MV-4-11 (cell line): ENCODE data around the gene BRSK1.
A peak's percentile ranks its signal among the peaks of the same experiment; 100 is the strongest.

Experiments
- DNase-seq: peaks from one replicate; lab custom pipeline; 2025; lab: John Stamatoyannopoulos, UW

BRSK1 gene

DNA sequence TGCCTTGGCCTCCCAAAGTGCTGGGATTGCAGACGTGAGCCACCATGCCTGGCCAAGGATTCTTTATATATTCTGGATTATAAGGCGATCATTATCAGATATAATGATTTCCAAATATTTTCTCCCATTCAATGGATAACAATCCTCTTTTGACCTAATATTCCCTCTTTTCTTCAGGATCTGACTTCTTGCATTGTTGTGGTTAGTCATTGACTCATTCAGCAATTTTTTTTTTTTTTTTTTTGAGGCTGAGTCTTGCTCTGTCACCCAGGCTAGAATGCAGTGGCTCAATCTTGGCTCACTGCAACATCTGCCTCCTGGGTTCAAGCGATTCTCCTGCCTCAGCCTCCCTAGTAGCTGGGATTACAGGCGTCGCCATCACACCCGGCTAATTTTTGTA, 46.0 kb downstream of the BRSK1 start:
- peak; percentile 25 for DNase-seq

DNA sequence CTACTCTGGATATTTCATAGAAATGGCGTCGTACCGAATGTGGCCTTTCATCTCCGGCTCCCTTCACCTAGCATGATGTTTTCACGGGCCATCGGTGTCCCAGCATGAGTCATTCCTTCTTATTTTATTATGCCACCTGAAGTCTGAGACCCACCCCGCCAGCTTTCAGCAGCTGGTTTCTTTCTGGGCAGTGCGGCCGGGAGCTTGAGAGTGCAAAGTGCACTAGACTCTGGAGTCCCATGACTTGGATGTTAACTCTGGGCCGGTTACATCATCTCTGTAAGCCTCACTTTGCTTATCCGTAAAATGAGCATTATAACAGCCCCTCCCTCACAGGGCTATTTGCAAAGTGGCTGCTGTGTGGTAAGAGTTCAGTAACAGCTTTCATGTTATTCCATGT, 50.1 kb downstream of the BRSK1 start:
- DNase-seq: peak; percentile 29

DNA sequence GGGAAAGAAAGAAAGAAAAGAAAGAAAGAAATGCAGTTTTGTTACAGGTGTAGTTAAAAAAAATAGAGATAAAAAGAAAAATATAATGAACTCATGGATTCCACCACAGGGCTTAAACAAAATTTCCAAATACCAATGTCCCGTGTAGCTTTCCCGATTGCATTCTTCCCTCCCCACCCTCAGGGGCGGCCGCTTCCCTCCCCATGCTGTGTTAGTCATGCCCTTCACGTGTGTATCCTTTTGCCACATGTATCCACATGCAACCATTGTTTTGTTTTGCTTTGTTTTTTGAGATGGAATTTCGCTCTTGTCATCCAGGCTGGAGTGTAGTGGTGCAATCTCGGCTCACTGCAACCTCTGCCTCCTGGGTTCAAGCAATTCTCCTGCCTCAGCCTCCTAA, 52.3 kb downstream of the BRSK1 start:
- no peak for DNase-seq

DNA sequence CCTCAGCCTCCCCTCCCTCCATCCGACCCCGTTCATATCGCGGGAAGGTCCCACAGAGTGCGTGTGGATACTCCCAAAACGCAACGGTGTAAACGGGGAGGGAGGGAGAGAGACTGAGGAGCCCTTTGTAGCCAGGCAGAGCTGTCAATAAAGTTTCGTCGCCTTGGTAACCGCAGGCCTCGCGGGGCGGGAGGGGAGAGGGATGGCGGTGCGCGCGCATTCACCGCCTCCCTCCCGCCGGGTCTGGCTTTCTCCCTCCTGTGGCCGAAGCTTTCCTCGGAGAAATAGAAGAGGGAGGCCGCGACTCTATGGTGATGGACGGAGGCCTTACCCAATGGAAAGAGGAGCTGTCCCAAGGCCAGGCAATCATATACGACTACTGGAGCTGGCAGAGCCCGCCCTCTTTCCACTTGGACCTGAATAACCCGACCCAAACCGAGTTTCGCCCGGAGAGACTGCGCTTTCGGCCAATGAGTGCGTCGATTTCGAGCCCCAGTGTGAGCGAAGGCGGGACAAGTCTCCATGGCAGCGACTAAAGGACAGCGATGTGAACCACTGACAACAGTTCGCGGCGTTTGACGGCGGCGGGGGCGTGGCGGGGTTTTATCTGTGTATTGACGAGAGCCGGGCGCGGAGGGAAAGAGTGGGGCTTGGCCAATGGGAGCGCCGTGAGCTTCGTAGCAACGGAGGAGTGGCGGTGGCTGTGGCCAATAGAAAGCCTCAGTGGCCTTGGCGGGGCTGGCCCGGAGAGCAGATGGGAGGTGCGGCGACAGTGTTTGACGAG, 55.5 kb downstream of the BRSK1 start, which contains the start of gene KMT5C:
TSS of gene KMT5C (plus strand) at position 772 of the 784 bp plus-strand sequence. CDS start 2,061 bp downstream, outside the sequence.
- peak; percentile 100 for DNase-seq

DNA sequence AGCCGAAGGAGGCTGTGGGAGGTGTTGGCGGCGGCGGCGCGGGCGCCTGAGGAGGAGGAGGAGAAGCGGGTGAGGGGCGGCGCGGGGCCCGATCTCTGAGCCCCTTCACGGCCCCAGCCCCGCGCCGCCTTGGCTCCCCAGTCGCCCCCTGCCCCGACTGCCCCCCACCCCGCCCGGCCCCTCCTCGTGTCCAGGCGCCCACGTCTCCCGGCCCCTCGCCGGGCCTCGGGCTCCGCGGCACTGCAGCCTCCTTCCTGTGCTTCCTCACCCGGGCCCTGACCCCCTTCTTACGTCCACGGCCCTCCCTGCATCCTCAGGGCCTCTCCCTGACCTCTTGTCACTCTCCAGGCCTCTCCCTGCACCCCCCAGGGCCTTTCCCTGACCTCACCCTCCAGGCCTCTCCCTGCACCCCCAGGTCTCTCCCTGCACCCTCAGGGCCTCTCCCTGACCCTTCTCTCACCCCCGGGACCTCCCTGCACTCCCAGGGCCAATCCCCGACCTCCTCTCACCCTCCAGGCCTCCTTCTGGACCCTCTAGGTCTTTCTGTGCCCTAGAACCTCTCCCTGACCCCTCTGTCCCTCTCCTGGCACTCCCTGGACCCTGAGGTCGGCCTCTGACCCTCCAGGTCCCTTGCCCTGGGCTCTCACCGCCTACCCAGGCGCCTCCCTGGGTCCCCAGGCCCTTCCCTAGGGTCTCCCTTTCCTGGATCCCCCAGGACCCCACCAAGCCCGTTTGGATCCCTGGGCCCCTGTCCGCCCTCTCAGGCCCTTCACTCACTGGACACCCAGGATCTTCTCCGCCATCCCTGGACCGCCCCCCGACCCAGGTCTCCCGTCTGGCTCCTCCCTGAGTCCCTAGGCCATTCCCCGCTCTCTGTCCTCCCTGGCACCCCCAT, 56.3 kb downstream of the BRSK1 start:
- no peak for DNase-seq

DNA sequence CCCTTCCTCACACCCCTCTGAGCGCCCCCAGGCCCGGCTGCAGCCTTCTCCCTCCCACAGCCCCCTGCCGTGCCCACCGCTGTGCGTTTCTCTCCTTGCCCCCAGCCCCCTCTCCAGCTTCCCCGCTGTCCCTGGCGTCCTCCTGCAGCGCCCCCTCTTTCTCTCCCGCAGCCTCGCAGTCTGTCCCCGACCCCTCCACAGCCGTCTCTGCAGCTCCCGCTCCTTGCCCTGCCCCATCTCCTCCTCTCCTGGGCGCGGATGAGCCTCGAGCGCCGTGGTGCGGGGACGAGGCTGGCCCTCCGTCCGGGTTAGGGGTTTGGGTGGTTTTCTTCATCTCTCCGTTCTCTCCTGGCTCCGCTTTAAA, 57.0 kb downstream of the BRSK1 start:
- no peak for DNase-seq

DNA sequence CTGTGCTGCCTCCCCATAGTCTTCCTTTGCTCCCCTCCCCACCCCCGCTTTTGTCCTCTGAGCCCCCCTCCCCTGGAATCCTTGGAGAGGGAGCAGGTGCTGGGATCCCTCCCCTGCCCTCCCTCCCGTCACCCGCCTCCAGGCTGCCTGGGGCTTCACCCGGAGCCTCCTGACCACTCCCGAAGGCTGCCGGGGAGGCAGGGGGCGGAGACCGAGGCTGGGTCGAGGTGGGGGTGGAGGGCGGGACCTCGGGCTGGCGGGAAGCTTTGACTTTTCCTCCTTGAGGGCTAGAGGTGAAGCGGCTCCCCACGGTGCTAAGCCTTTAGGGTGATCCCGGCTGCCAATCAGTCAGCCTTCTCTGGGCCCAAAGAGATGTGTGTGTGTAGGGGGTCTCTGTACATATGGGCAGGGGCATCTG, 57.4 kb downstream of the BRSK1 start:
- peak; percentile 52 for DNase-seq

DNA sequence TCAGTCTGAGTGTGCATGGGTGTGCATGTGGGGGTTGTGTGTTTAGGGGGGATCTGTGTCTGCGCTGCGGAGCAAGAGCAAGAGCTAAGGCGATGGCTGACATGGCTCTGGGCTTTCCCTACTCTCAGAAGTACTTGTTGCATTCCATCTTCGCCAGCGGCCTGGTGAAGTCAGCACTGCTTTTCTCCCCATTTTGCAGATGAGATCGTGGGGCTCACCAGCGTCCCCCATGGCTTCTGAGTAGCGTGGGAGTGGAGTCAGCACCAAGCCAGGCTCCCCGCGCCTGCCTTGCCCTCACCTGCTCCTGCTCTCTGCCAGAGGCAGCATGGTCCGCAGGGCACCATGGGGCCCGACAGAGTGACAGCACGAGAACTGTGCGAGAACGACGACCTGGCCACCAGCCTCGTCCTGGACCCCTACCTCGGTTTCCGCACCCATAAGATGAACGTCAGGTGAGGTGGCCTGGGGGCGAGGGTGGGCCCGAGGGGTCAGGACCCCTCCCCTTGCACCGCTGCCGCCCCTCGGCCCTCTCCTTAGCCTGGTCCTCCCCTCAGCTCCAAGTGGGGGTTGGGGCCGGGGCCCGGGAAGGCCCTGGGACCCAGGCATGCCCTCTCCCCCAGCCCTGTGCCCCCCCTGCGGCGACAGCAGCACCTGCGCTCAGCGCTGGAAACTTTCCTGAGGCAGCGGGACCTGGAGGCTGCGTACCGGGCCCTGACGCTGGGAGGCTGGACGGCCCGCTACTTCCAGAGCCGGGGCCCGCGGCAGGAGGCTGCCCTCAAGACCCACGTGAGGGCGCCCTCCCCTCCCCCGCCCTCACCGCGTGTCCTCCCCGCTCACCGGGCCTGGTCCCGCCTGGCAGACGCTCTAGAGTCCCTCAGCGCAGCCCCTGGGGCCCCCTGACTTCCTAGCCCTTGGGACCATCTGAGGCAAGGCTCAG, 58.1 kb downstream of the BRSK1 start:
- no peak for DNase-seq

DNA sequence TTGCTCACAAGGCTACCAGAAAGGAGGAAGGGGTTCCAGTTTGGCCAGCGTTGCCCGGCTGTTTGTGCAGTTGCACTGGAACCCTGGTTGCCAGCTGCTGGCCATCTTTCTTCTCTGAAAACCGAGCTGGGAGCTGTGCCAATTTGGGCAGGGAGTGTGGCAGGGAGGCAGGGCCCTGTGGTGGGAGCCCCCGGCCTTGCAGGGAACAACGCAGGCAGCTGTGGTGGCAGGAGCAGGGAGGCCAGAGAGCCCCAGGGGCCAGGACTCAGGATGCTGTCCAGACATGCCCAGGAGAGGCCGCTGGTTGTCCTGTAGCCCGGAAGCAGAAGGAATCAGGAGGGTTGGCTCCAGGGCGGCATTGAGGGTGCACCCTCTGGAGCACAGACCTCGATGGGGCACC, 60.6 kb downstream of the BRSK1 start:
- DNase-seq: no peak

DNA sequence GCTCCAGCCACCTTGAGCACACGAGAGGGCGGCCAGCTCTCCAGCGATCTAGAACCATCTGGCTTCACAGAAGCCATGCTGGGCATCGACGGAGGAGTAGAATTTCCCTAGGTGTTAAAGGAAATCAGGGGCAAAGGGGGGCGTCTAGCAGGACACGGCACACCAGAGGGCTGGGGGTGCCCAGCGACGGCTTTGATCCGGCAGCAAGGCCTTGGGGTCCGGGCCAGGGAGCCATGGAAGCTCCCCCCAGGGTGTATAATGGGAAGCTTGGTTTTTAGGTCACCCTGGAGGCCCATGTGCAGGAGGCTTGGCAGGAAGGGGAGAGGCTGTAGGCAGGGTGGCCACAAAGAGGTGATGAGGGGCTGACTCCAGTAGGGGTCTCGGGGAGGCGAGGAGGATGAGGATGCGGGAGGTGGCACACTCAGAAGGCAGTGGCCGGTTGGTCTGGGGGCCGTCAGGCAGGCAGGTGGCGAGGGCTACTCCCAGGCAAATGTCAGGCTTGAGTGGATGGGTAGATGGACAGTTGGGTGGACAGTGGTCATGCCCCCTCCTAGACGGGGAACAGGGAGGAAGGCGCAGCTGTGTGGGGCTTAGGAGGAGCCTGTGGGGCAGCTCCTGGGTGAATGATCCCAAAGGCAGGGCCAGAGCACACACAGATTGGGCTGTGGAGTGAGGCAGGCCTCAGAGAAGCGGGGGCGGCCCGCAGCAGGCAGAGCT, 61.5 kb downstream of the BRSK1 start:
- DNase-seq: no peak

DNA sequence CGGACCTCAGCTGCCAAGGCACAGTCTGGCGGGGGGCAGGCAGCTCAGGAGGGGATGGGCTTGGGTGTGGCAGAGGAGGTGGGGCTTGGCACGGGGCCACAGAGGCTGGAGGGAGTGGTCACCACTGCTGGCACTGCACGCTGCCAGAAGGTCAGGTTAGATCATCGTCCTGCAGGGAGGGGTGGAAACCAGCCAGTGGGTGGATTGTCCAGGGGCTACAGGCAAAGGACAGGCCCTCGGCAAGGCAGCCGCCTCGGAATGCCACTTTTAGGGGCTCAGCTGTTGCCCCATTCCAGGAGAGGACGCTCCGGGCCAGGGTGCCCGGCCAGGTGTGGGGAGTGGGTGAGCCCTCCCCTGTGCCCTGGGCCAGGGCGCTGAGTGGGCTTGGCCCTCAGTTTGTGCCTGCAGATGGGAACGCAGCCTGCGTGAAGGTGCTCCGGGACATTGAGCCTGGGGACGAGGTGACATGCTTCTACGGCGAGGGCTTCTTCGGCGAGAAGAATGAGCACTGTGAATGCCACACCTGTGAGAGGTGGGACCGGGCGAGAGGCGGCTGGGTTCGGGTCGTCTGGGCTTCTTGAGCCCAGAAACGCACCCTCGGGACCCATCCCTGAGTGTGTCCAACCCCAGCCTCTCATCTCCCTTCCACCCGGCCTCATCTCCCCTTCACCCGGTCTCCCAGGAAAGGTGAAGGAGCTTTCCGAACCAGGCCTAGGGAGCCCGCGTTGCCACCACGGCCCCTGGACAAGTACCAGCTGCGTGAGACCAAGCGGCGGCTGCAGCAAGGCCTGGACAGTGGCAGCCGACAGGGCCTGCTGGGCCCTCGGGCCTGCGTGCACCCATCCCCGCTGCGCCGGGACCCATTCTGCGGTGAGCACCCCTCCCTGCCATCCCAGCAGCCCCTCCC, 62.3 kb downstream of the BRSK1 start:
- DNase-seq: no peak

DNA sequence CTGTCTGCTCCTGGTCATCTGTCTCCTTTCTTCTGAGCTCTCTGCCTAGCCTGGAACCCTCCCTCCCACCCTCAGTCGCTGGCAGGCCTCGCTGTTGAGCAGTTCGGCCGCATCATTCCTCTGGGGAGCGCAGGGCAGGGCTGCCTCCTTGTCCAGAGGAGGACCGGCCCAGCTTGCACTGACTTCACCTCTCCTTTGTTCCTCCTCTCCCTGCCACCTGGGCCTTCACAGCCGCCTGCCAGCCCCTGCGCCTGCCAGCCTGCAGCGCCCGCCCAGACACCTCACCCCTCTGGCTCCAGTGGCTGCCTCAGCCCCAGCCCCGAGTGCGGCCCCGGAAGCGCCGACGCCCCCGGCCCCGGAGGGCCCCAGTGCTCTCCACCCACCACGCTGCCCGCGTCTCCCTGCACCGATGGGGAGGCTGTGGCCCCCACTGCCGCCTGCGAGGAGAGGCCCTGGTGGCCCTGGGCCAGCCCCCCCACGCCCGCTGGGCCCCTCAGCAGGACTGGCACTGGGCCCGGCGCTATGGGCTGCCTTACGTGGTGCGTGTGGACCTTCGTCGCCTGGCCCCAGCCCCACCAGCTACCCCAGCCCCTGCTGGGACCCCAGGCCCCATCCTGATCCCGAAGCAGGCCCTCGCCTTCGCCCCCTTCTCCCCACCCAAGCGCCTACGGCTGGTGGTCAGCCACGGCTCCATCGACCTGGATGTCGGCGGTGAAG, 63.1 kb downstream of the BRSK1 start:
- DNase-seq: no peak

DNA sequence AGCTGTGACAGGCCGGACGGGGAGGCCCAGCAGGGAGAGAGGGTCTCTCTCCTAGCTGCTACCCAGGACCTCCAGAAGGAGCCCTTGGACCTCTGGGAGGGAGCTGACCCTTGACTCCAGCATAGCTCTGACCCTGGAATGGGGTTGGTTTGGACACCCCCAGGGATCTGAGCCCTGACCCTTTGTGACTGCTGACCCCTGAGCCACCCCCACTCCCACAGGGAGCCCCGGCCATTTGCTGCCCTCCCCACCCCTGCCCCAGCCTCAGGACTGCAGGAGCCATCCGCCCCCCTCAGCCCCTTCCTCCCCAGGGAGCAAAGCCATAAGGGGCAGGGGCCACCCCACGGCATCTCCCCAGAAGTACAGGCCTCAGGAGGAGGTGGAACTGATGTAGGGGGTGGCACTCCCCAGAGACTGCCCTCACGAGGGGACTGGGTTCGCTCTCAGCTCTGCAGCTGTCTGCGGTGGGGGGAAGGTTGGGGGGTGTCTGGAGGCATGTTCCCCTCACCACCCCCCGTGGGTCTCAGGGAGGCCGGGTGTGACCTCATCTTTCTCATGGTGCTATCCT, 63.7 kb downstream of the BRSK1 start:
- DNase-seq: no peak

DNA sequence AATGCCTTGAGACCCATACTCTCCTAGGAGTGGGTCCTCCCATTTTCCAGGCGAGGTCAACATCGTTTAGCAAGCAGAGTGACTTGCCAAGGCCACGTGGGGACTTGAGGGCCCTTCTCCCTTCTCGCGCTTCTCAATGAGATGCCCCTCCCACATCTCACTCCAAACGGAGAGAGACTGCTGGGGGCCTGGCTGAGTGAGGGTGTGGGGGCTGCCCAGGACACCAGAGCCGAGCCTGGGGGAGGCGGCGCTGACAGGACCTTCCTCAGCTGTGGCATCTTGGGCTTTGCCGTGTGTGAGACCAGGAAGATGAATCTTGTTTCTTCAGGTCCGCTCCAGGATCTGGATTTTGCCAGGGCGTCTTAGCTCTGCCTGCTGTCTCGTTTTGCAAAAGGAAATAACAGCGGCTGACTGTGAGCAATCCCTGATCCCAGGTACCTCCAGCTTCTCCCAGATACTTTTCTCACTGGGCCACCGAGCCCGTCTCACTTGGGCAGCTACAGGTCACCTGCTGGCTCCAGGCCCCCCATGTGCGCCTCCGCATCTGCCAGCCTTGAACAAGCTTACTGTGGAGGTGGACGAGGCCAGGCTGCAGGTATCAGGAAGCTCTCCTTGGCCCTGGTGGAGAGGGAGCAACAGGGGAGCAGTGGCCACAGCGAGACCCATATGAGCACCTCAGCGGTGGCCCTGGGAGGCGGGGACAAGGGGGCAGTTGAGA, 64.7 kb downstream of the BRSK1 start:
- DNase-seq: no peak

DNA sequence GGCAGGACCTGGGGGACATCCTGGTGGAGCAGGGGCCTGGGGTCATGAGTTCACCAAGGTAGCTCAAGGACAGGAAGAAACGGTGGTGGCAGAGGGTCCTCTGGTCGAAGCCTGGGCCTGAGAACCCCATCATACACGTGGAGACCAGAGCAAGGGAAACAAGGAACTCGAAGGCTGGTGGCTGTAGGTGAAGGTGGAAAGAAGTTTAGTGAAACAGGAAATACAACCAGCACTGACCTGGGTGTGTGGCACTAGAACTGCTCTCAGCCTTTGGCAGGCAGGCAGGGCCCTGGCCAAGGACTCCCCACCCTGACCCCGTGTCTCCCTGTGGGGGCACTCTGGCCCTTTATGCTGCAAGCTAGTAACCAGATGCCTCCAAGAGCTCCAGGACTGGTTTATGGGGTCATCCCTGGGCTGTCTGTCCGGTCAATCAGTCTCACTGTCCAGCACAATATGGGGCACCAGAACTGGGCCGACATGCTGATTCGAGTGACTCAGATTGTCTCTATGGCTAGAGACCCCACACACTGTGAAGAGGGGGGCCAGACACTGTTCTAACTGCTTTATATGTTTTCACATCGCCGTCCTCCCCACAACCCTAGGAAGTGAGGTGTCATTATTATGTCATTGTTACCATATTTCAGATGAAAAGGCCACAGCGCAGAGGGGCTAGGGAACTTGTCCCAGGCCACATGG, 67.0 kb downstream of the BRSK1 start:
- DNase-seq: no peak

DNA sequence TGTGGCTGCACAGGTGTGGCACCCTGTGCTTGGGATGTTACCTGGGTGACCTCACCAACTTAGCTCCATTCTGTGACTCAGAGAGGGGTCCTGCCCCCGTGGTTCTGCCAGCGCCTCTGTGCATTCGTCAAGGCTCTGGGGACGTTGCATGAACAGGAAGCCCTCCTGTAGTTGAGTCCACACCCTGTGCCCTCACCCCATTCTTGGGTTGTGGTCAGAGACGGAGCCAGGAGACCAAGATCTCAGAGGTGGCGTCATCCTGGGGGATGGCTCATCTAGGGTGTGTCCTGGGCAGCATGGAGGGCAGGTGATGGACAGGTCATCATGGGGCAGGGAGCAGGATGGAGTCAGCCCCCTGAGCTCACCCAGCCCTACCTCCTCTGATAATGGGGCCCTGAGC, 68.2 kb downstream of the BRSK1 start:
- DNase-seq: no peak

DNA sequence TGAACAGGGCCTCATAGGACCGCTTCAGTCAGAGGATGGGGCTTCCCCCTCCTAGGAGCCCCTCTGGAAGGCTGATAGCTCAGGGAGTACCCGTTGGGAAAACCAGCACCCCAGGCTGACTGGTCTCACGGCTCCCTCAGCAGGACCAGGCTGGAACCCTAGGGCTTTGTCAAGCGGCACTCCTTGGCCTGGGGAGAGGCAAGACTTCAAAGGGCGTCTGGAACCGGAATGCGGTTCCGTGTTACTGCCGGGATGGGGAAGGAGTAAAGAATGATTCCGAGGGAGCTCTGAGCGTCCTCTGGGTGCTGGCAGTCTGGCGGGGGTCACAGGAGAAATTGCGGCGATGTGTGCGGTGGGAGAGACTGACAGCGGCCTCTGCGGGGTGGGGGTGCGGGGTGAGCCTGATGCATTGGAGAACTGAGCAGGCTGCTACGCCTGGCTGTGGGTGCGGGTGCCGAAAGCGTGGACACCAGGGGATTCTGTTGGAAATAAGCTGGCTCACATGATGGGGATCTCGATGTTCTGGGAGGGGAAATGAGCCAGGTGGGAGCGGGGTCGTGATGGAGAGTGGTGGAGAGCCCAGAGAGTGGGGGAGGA, 68.8 kb downstream of the BRSK1 start:
- DNase-seq: no peak

DNA sequence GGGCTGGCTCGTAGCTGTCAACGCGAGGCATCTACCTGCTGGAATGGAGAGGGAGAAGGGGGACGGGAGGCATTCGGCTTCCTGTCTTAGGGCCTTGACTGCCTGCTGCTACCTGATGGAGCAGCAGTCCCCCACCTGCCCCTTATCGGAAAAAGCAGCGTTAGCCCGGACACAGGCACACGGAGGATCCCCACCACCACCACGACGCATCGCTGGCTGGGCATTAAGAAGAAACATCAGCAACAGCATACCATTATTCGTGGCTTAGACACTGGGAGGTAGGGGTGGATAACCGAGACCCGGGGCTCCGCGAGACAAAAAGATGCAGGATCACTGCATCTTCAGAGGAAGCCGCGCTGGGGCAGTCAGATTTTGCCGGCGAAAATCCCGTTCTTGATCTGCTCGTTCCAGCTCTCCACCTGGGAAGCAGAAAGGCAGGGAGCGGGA, 69.6 kb downstream of the BRSK1 start:
- no peak for DNase-seq
